ENCODE measurements around the gene COMTD1. TPM values are rescaled to one million over a fixed set of nuclear protein-coding genes. Genes with fewer than 3 reads are reported as not detected.

COMTD1 gene
- total and polyA plus RNA-seq, 2 of the 13 experiments (the other 11 are each of a cell fraction or from before 2014, with no cell fraction given): 11.8 to 18.4 TPM

DNA sequence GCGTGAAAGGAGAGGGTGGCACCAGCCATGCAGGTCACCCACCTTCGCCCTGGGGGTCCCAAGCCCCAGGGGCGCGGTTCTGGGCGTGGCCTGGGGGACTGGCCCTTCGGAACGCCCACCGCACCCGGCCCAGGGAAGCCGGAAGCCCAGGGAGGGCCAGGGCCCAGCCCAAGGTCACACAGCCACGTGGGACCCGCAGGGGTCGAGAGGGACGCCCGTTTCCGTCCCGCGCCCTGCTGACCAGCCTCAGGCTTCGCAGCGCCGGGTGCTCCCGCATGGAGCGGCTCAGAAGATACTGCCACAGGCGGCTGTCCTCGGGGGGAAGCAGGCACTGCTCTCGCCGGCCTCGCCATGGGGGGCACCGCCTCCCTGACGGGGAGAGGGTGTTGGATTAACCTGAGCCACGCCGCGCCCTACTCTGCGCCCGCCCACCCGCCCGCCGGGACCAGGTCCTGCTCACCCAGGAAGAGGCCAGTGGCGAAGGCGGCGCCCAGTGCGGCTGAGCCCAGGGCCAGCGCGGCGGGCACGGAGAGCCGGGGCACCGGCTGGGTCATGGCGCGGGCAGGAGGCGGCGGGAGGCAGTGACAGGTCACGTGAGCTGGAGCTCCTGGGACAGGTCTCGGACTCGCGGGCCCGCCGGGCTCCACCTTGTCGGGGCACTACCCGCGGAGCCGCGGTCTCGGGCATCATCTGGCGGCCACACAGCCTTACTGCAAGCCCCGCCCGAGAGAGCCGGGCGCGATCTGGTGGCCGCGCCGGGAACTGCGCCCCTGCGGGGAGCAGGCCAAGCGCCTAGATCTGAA, at the start of gene COMTD1 (continued):
- TF ChIP-seq ZNF709 (CRISPR knock-in tag; IDR thresholded peaks at IDR 0.05) (peak; percentile 55; the same call in 1 of the 2 replicates), ETV6 (CRISPR knock-in tag; conservative IDR thresholded peaks at IDR 0.05) (no peak), MTF2 (CRISPR knock-in tag; IDR thresholded peaks at IDR 0.05; ENCODE audit: borderline replicate concordance) (no peak), PCBP1 (IDR thresholded peaks at IDR 0.05; ENCODE audit: borderline replicate concordance, low read depth, low read length) (no peak), NCOR1 (IDR thresholded peaks at IDR 0.05; ENCODE audit: borderline replicate concordance, low read length) (no peak), FIP1L1 (IDR thresholded peaks at IDR 0.05; ENCODE audit: borderline replicate concordance, insufficient read depth, low read depth, low read length) (no peak), SP5 (CRISPR knock-in tag; IDR thresholded peaks at IDR 0.05; ENCODE audit: borderline replicate concordance, low read depth) (peak; percentile 43; the same call in 1 of the 2 replicates), ZMYM4 (CRISPR knock-in tag; IDR thresholded peaks at IDR 0.05) (peak; percentile 80), RORA (CRISPR knock-in tag; IDR thresholded peaks at IDR 0.05) (no peak), ZNF260 (CRISPR knock-in tag; IDR thresholded peaks at IDR 0.05; ENCODE audit: borderline replicate concordance, low read depth) (no peak), SCMH1 (CRISPR knock-in tag; IDR thresholded peaks at IDR 0.05; ENCODE audit: borderline replicate concordance) (no peak), ZBTB1 (CRISPR knock-in tag; IDR thresholded peaks at IDR 0.05; ENCODE audit: borderline replicate concordance) (no peak), SIX4 (CRISPR knock-in tag; IDR thresholded peaks at IDR 0.05) (no peak), ZSCAN30 (CRISPR knock-in tag; IDR thresholded peaks at IDR 0.05) (no peak)
- TF ChIP-seq, protein P1, sequence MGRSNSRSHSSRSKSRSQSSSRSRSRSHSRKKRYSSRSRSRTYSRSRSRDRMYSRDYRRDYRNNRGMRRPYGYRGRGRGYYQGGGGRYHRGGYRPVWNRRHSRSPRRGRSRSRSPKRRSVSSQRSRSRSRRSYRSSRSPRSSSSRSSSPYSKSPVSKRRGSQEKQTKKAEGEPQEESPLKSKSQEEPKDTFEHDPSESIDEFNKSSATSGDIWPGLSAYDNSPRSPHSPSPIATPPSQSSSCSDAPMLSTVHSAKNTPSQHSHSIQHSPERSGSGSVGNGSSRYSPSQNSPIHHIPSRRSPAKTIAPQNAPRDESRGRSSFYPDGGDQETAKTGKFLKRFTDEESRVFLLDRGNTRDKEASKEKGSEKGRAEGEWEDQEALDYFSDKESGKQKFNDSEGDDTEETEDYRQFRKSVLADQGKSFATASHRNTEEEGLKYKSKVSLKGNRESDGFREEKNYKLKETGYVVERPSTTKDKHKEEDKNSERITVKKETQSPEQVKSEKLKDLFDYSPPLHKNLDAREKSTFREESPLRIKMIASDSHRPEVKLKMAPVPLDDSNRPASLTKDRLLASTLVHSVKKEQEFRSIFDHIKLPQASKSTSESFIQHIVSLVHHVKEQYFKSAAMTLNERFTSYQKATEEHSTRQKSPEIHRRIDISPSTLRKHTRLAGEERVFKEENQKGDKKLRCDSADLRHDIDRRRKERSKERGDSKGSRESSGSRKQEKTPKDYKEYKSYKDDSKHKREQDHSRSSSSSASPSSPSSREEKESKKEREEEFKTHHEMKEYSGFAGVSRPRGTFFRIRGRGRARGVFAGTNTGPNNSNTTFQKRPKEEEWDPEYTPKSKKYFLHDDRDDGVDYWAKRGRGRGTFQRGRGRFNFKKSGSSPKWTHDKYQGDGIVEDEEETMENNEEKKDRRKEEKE (IDR thresholded peaks at IDR 0.05): no peak
- TF ChIP-seq, protein P2, sequence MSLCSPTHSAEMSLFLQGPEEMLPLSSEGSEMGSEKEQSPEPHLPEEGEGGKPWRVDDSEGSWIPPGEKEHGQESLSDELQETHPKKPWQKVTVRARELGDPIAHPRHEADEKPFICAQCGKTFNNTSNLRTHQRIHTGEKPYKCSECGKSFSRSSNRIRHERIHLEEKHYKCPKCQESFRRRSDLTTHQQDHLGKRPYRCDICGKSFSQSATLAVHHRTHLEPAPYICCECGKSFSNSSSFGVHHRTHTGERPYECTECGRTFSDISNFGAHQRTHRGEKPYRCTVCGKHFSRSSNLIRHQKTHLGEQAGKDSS (CRISPR knock-in tag; IDR thresholded peaks at IDR 0.05; ENCODE audit: borderline replicate concordance, low read depth): no peak; the same call in 1 of the 2 replicates
- TF ChIP-seq, protein P3, sequence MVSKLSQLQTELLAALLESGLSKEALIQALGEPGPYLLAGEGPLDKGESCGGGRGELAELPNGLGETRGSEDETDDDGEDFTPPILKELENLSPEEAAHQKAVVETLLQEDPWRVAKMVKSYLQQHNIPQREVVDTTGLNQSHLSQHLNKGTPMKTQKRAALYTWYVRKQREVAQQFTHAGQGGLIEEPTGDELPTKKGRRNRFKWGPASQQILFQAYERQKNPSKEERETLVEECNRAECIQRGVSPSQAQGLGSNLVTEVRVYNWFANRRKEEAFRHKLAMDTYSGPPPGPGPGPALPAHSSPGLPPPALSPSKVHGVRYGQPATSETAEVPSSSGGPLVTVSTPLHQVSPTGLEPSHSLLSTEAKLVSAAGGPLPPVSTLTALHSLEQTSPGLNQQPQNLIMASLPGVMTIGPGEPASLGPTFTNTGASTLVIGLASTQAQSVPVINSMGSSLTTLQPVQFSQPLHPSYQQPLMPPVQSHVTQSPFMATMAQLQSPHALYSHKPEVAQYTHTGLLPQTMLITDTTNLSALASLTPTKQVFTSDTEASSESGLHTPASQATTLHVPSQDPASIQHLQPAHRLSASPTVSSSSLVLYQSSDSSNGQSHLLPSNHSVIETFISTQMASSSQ (IDR thresholded peaks at IDR 0.05; ENCODE audit: low read depth): no peak
- TF ChIP-seq, protein P3 (CRISPR knock-in tag; IDR thresholded peaks at IDR 0.05; ENCODE audit: borderline replicate concordance): peak; percentile 29
- TF ChIP-seq, protein P4, sequence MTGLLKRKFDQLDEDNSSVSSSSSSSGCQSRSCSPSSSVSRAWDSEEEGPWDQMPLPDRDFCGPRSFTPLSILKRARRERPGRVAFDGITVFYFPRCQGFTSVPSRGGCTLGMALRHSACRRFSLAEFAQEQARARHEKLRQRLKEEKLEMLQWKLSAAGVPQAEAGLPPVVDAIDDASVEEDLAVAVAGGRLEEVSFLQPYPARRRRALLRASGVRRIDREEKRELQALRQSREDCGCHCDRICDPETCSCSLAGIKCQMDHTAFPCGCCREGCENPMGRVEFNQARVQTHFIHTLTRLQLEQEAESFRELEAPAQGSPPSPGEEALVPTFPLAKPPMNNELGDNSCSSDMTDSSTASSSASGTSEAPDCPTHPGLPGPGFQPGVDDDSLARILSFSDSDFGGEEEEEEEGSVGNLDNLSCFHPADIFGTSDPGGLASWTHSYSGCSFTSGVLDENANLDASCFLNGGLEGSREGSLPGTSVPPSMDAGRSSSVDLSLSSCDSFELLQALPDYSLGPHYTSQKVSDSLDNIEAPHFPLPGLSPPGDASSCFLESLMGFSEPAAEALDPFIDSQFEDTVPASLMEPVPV (CRISPR knock-in tag; IDR thresholded peaks at IDR 0.05): peak; percentile 15
